HepG2 (cell line): ENCODE results near the gene TUBB3. TPM values are rescaled to one million over a fixed set of nuclear protein-coding genes. Genes with fewer than 3 reads are reported as not detected.

Experiments
- ATAC-seq: fragments of 200-7000 bp; cut with Tn5 transposase; 3 replicates; pipeline ENCODE4 v1.9.1; 2020; ENCODE audit warnings: mild to moderate bottlenecking, moderate library complexity
- BruUV-seq: library from RNA; stranded (reverse); fragments of 400-500 nt; replicated peaks from 2 replicates; lab custom pipeline; 2021; lab: Mats Ljungman, UMichigan
- CTCF ChIA-PET: fragments of 300-600 bp; formaldehyde crosslinking; extraction: SDS; loops from one replicate; lab custom pipeline; 2021; ENCODE audit warnings: low total read pairs, inconsistent platforms, low intra/inter-chr PET ratio; lab: Yijun Ruan, JAX
- POLR2A ChIA-PET: fragments of 350-600 bp; sonication (Branson Sonifier 250); formaldehyde crosslinking; loops from one replicate; lab custom pipeline; 2020; ENCODE audit warnings: antibody characterized with exemption, inconsistent platforms; lab: Yijun Ruan, JAX
- DNase-seq: peaks from one replicate; pipeline ENCODE4 v3.0.0-alpha.2; 2015; ENCODE audit warnings: low spot score
- FAIRE-seq: peaks from 3 replicates; lab custom pipeline; 2011; peaks lifted over from hg19 to GRCh38; lab: Jason Lieb, UNC
- H2AFZ ChIP-seq: one replicate; pipeline ENCODE4 v1.6.1; 2011; ENCODE audit warnings: low read length, inconsistent platforms
- H3K27ac ChIP-seq: fragments of 300-600 bp; 3 replicates; pipeline ENCODE4 v1.8.0; 2011; ENCODE audit warnings: mixed run types, mild to moderate bottlenecking, mixed read lengths, low read length, inconsistent platforms; ENCODE audit not compliant: insufficient read depth; ENCODE audit errors: extremely low read length
- H3K27me3 ChIP-seq, 2 experiments: fragments of 200-600 bp in 1 of 2; 2 replicates in 1 of 2; 3 replicates in 1 of 2; pipeline versions ENCODE4 v1.6.0 to v1.8.0; 2011; ENCODE audit warnings: low read length in 2 of 2, mild to moderate bottlenecking in 2 of 2, moderate library complexity in 2 of 2, inconsistent platforms in 1 of 2; ENCODE audit not compliant: insufficient read depth in 2 of 2, control insufficient read depth in 1 of 2
- H3K36me3 ChIP-seq, 2 experiments: fragments of 200-600 bp in 1 of 2; replicated peaks in 1 of 2; 2 replicates in 1 of 2; 3 replicates in 1 of 2; pipeline versions ENCODE4 v1.5.1 to v1.8.0; 2011; ENCODE audit warnings: low read length in 2 of 2, inconsistent platforms in 1 of 2; ENCODE audit not compliant: insufficient read depth in 2 of 2, control insufficient read depth in 1 of 2
- H3K4me1 ChIP-seq: 2 replicates; pipeline ENCODE4 v1.5.1; 2012; ENCODE audit warnings: low read length, inconsistent platforms; ENCODE audit not compliant: insufficient read depth
- H3K4me2 ChIP-seq: 2 replicates; pipeline ENCODE4 v1.6.0; 2011; ENCODE audit warnings: low read depth, low read length, inconsistent platforms
- H3K4me3 ChIP-seq, 3 experiments: fragments of 200-600 bp in 1 of 3; sonication (generic), shearing (Covaris generic) in 1 of 3; replicated peaks in 1 of 3; 2 replicates each; pipeline ENCODE4 v1.5.1; 2011 to 2016; ENCODE audit warnings: low read length in 3 of 3, inconsistent platforms in 2 of 3, low read depth in 2 of 3, mild to moderate bottlenecking in 2 of 3, control low read depth in 1 of 3, mixed read lengths in 1 of 3; ENCODE audit not compliant: insufficient read depth in 1 of 3
- H3K79me2 ChIP-seq: one replicate; pipeline ENCODE4 v1.6.1; 2011; ENCODE audit warnings: low read length, inconsistent platforms; ENCODE audit not compliant: insufficient read depth
- H3K9ac ChIP-seq: 2 replicates; pipeline ENCODE4 v1.6.0; 2011; ENCODE audit warnings: mild to moderate bottlenecking, low read depth, low read length, inconsistent platforms; ENCODE audit not compliant: insufficient read depth
- H3K9me3 ChIP-seq: 2 replicates; pipeline ENCODE4 v1.5.1; 2012; ENCODE audit warnings: mild to moderate bottlenecking, low read length
- H4K20me1 ChIP-seq: 2 replicates; pipeline ENCODE4 v1.6.0; 2011; ENCODE audit warnings: inconsistent platforms, mild to moderate bottlenecking, low read length, moderate library complexity; ENCODE audit not compliant: insufficient read depth
- FOXA1 ChIP-seq, 2 experiments: fragments of 450-650 bp in 1 of 2; sonication (generic) in 1 of 2; formaldehyde crosslinking in 1 of 2; IDR thresholded peaks; 2 replicates each; pipeline versions ENCODE4 v1.4.0 to v1.6.1; 2016 to 2020; ENCODE audit warnings: missing genetic modification reagents in 1 of 2
- ISX ChIP-seq: sonication (generic); formaldehyde crosslinking; conservative IDR thresholded peaks from 2 replicates; pipeline ENCODE4 v1.5.0; 2020; ENCODE audit warnings: missing genetic modification reagents
- KLF15 ChIP-seq: sonication (generic); formaldehyde crosslinking; IDR thresholded peaks from 2 replicates; pipeline ENCODE4 v1.8.1; 2023; ENCODE audit warnings: borderline replicate concordance, mild to moderate bottlenecking, inconsistent platforms, missing genetic modification reagents, mixed read lengths
- MAF1 ChIP-seq: sonication (generic); formaldehyde crosslinking; IDR thresholded peaks from 2 replicates; pipeline ENCODE4 v1.5.0; 2020; ENCODE audit warnings: missing genetic modification reagents, borderline replicate concordance
- SSRP1 ChIP-seq: IDR thresholded peaks from 2 replicates; pipeline ENCODE4 v1.6.1; 2016; ENCODE audit warnings: control low read depth
- ZNF431 ChIP-seq: sonication (generic); formaldehyde crosslinking; IDR thresholded peaks from 2 replicates; pipeline ENCODE4 v1.9.0; 2022; ENCODE audit warnings: missing genetic modification reagents, low read depth, mild to moderate bottlenecking, borderline replicate concordance
- ZNF550 ChIP-seq: sonication (generic); formaldehyde crosslinking; IDR thresholded peaks from 2 replicates; pipeline ENCODE4 v1.4.0; 2020; ENCODE audit warnings: mild to moderate bottlenecking, missing genetic modification reagents, borderline replicate concordance
- ZNF605 ChIP-seq: sonication (generic); formaldehyde crosslinking; IDR thresholded peaks from 2 replicates; pipeline ENCODE4 v1.8.0; 2022; ENCODE audit warnings: mild to moderate bottlenecking, missing genetic modification reagents
- WGBS: methylation state at CpG from one replicate; pipeline ENCODE4 v1.1.6; 2017; ENCODE audit warnings: low lambda C conversion rate; 5-methylcytosine and 5-hydroxymethylcytosine counted together
- in situ Hi-C: cut with HindIII; loops from 2 replicates; pipeline ENCODE4 v1.10.0; 2017; ENCODE audit warnings: low pct_unique_long_range_greater_than_20kb; ENCODE audit not compliant: extremely low pct_ligation_motif_present
- intact Hi-C: fragments of 100-400 bp; cut with micrococcal nuclease; formaldehyde crosslinking; loops from one replicate; pipeline ENCODE4 v1.10.0; 2022; ENCODE audit not compliant: unreplicated experiment
- polyA plus RNA-seq, 8 experiments: library from polyadenylated mRNA; depleted of rRNA in 3 of 8; stranded (reverse) in 7 of 8; unstranded in 1 of 8; fragments of >200 nt; fragmentation: Illumina TruSeq in 4 of 8; extraction: Trizol in 4 of 8; gene quantifications; 2 replicates each; pipeline versions ENCODE4 v1.2.1 to v1.2.3, GENCODE V29; 2011 to 2016; ENCODE audit warnings: low read depth in 4 of 8, missing spikeins in 1 of 8, mixed read lengths in 1 of 8; ENCODE audit not compliant: insufficient read depth in 1 of 8
- total RNA-seq, 5 experiments: library from RNA; depleted of rRNA; stranded (reverse); fragments of >200 nt; fragmentation: Illumina TruSeq; extraction: Trizol; gene quantifications; 2 replicates each; pipeline ENCODE4 v1.2.3, GENCODE V29; 2016; ENCODE audit warnings: low read depth in 1 of 5
- TF ChIP-seq, protein P1 (sequence below): sonication (generic); formaldehyde crosslinking; IDR thresholded peaks from 2 replicates; pipeline ENCODE4 v1.9.0; 2022; ENCODE audit warnings: low read depth, missing genetic modification reagents
- TF ChIP-seq, protein P2 (sequence below): fragments of 450-650 bp; IDR thresholded peaks from 2 replicates; pipeline ENCODE4 v1.6.1; 2016
- TF ChIP-seq, protein P3 (sequence below): sonication (generic); formaldehyde crosslinking; IDR thresholded peaks from 2 replicates; pipeline ENCODE4 v1.4.0; 2020; ENCODE audit warnings: missing genetic modification reagents
- TF ChIP-seq, protein P4 (sequence below): sonication (generic); formaldehyde crosslinking; IDR thresholded peaks from 2 replicates; pipeline ENCODE4 v1.9.0; 2022; ENCODE audit warnings: missing genetic modification reagents, mild to moderate bottlenecking, borderline replicate concordance

Gene TUBB3
- total and polyA plus RNA-seq, 2 of the 13 experiments (the other 11 are each of a cell fraction or from before 2014, with no cell fraction given): 110 to 185 TPM

DNA sequence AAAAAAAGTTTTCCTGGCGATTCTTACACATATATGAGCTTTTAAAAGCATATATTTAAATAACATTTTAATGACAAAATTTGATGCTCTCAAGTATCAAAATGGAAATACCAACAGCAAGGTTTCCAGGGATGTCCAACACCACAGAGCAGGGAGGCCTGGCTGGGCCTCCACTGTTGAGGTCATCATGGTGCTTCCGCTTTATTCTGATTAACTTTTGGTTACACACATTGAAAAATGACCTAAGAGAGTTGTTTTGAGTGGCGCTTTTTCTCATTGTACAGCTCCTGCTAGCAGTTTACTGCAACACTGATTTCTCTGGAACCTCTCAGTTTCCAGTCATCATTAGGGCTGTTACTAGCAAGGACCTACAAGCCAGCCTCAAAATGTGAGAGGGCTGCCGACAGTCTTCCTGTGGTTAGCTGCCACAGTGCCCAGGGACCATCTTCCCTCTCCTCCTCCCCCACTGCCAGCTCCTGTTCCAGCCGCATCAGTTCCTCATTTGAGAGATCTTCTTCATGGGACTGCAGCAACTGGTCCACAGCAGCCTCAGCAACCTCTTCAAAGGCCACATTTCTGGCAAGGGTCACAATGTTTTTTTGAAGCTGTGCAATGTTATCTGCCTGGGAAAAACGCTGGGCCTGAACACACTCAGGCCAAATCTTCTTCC, 46.7 kb downstream of the TUBB3 start (continued):
- TF ChIP-seq, protein P1, sequence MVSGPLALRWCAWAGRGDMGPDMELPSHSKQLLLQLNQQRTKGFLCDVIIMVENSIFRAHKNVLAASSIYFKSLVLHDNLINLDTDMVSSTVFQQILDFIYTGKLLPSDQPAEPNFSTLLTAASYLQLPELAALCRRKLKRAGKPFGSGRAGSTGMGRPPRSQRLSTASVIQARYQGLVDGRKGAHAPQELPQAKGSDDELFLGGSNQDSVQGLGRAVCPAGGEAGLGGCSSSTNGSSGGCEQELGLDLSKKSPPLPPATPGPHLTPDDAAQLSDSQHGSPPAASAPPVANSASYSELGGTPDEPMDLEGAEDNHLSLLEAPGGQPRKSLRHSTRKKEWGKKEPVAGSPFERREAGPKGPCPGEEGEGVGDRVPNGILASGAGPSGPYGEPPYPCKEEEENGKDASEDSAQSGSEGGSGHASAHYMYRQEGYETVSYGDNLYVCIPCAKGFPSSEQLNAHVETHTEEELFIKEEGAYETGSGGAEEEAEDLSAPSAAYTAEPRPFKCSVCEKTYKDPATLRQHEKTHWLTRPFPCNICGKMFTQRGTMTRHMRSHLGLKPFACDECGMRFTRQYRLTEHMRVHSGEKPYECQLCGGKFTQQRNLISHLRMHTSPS (CRISPR knock-in tag): no peak
- TF ChIP-seq ZNF431 (CRISPR knock-in tag): no peak

DNA sequence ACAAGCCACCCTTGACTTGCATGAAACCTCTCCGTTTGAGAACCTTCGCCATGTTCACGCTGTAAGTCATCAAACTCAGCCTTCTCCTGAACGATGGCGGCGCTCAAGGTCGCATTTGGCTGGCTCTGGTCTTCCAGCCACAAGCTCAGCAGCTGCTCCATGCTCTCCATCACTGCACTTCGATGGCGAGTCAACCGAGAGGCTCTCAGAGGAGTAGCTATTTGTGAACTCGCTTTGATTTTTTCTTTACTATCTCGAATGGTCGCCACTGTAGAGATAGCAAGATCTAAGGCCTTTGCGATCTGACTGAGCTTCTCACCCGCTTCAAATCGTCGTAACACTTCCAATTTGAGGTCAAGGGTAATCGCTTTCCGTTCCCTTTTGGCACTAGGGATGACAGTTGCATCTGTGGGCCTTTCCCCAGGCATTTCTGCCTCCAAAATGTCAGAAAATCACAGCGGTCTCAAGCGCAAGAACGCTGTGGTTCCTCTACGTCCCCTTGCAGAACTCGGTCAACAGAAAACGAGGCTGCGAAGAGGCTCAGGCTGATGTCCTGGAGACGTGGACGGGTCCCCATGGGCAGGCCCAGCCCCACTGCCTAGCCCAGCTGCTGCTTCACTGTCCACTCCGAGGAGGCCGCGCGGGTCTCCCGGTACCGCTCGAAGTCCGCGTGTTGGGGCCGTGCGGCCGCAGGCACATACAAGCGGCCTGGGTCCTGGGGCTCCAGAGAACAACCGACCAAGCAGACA, 48.5 kb downstream of the TUBB3 start:
- ATAC-seq (peak; percentile 61), FAIRE-seq (no peak), DNase-seq (no peak)
- TSS peak; percentile 76 for BruUV-seq
- H3K27me3 ChIP-seq: no peaks in the 10 kb centered on the region; a peak in 1 of 5 replicates
- intact Hi-C loops (no loop called here), in situ Hi-C loops (no loop called here)
- peak overlapping the region; percentile 94 for H3K4me2 ChIP-seq
- H3K79me2 ChIP-seq: peaks cover 62% of the 10 kb centered on the region
- peaks cover 49% of the 10 kb centered on the region for H3K4me1 ChIP-seq
- ChIA-PET CTCF (no interaction called here), POLR2A (interaction anchor here (0.9 to 7.1 kb wide), 12 partner anchors 8 to 99 kb away, joined by 3 to 84 read pairs (median 4); partner anchors contain the start of genes DBNDD1, MC1R, TCF25 and TUBB3)
- H3K9me3 ChIP-seq: no peaks in the 10 kb centered on the region
- no peak overlapping the region for H2AFZ ChIP-seq
- peaks cover 2 to 7% of the 10 kb centered on the region in 2 experiments; a peak in 2 of 5 replicates for H3K36me3 ChIP-seq
- H3K27ac ChIP-seq: peak overlapping the region; percentile 88
- WGBS: 39% methylated on average over 39 of the region's 42 CpGs
- no peaks in the 10 kb centered on the region for H4K20me1 ChIP-seq
- H3K4me3 ChIP-seq: peak overlapping the region; percentile 76 to 96 (median 95)
- peak overlapping the region; percentile 94 for H3K9ac ChIP-seq
- TF ChIP-seq ISX (peak; percentile 51; the same call in 1 of the 2 replicates), ZNF605 (CRISPR knock-in tag) (peak; percentile 87; the same call in 1 of the 2 replicates), ZNF550 (peak; percentile 45; the same call in 1 of the 2 replicates), FOXA1 (IDR thresholded peaks at IDR 0.05) (no peak), FOXA1 (CRISPR knock-in tag; IDR thresholded peaks at IDR 0.05) (0 out of 2 replicates have a peak, but pooled peaks have one; percentile 23), MAF1 (CRISPR knock-in tag) (no peak), SSRP1 (CRISPR knock-in tag) (no peak), KLF15 (CRISPR knock-in tag) (0 out of 2 replicates have a peak, but pooled peaks have one; percentile 42)
- TF ChIP-seq, protein P2, sequence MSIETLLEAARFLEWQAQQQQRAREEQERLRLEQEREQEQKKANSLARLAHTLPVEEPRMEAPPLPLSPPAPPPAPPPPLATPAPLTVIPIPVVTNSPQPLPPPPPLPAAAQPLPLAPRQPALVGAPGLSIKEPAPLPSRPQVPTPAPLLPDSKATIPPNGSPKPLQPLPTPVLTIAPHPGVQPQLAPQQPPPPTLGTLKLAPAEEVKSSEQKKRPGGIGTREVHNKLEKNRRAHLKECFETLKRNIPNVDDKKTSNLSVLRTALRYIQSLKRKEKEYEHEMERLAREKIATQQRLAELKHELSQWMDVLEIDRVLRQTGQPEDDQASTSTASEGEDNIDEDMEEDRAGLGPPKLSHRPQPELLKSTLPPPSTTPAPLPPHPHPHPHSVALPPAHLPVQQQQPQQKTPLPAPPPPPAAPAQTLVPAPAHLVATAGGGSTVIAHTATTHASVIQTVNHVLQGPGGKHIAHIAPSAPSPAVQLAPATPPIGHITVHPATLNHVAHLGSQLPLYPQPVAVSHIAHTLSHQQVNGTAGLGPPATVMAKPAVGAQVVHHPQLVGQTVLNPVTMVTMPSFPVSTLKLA: no peak
- TF ChIP-seq, protein P3, sequence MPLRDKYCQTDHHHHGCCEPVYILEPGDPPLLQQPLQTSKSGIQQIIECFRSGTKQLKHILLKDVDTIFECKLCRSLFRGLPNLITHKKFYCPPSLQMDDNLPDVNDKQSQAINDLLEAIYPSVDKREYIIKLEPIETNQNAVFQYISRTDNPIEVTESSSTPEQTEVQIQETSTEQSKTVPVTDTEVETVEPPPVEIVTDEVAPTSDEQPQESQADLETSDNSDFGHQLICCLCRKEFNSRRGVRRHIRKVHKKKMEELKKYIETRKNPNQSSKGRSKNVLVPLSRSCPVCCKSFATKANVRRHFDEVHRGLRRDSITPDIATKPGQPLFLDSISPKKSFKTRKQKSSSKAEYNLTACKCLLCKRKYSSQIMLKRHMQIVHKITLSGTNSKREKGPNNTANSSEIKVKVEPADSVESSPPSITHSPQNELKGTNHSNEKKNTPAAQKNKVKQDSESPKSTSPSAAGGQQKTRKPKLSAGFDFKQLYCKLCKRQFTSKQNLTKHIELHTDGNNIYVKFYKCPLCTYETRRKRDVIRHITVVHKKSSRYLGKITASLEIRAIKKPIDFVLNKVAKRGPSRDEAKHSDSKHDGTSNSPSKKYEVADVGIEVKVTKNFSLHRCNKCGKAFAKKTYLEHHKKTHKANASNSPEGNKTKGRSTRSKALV: no peak
- TF ChIP-seq, protein P4, sequence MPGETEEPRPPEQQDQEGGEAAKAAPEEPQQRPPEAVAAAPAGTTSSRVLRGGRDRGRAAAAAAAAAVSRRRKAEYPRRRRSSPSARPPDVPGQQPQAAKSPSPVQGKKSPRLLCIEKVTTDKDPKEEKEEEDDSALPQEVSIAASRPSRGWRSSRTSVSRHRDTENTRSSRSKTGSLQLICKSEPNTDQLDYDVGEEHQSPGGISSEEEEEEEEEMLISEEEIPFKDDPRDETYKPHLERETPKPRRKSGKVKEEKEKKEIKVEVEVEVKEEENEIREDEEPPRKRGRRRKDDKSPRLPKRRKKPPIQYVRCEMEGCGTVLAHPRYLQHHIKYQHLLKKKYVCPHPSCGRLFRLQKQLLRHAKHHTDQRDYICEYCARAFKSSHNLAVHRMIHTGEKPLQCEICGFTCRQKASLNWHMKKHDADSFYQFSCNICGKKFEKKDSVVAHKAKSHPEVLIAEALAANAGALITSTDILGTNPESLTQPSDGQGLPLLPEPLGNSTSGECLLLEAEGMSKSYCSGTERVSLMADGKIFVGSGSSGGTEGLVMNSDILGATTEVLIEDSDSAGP: no peak; the same call in 1 of the 2 replicates
